Activated CD8-positive, alpha-beta memory T cell treated with anti-CD3 and anti-CD28 coated beads for 4 hours (primary cell): ENCODE data around the gene CD58.
"Not testable (repeated sequence)": the region's sequence is repeated elsewhere in the genome, so short reads cannot be mapped to it uniquely, and the experiment has no call there.

Experiments
- DNase-seq, 2 donors: peaks; one replicate each; pipeline ENCODE4 v3.0.0-alpha.2; 2020; ENCODE audit warnings: low read depth in 2 of 2

CD58 gene

GRCh38 chr1:116593401-116593800 is 22.6 kb upstream of the CD58 start:
- not testable (repeated sequence) for DNase-seq

- DNase-seq: not testable (repeated sequence)
Measured at GRCh38 chr1:116591951-116592605, 21.3 kb upstream of the CD58 start.

DNA sequence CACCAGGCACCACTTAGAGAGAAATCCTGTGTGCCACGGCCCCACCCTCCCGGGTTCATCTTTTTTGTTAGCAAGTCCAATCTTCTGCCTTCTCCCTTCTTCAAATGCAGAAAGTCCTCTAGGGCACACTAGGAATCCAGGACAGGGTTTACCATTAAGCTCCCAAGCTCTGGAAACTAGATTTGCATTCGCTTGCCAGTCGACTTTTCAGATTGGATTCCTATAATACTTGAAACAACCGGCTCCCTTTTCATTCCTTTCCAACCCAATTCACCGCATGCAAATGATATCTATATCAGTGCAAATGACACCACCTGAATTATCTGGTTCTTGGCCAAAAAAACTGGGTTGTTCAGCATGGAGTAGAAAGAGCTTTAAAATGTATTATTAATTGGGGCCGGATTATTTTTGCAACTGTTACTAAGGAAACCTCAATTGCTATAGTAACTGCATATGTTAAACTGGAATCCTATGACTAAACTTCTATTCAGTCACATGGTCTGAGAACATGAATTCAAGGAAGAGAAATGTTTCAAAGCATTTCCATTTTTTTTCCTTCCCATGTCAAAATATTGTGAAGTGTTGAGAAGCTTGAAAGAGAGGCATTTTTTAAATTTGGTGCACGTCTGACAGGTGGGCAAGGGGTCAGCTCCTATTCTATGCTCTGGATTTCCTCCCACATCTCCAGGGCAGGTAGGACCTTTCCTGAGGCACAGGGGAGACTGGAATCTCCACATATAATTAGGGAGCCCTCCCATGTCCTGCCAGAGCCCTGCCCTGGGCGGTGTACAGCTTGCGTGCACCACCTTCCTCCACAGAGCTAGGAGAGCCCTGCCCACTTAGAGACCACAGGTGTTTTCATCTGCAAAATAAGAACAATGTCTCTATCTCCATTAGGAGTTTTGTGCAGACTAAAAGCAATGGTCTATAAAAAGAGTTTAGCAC is 20.5 kb upstream of the CD58 start:
- not testable (repeated sequence) for DNase-seq

DNA sequence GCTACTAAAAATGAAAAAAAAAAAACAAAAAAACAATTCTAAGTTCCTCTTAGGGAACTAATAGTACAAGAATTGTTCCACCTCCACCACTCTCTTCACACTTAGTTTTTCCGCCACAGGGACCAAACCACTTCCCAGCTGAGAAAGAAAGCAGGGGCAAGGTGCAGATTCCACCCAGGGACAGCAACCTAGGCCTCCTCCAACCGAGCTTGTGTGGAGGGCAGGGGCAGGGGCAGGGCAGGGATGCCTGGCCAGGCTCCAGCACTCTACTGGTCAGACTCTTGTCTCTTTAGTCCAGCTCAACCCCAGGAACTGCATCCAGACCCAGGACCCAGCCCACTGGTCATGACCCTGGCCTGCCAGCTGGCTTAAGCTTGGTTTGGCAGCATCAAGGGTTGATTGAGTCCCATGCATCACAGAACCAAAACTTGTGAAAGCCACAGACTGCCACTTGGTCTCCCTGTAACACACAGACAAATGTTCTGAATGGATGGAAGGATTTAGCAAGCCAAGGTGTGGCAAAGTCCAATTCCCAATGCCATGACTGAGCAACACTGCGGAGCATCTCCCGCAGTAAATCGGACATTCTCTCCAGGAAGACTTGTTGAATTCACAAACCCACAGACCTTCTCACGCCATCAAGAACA is 19.7 kb upstream of the CD58 start:
- not testable (repeated sequence) for DNase-seq

DNA sequence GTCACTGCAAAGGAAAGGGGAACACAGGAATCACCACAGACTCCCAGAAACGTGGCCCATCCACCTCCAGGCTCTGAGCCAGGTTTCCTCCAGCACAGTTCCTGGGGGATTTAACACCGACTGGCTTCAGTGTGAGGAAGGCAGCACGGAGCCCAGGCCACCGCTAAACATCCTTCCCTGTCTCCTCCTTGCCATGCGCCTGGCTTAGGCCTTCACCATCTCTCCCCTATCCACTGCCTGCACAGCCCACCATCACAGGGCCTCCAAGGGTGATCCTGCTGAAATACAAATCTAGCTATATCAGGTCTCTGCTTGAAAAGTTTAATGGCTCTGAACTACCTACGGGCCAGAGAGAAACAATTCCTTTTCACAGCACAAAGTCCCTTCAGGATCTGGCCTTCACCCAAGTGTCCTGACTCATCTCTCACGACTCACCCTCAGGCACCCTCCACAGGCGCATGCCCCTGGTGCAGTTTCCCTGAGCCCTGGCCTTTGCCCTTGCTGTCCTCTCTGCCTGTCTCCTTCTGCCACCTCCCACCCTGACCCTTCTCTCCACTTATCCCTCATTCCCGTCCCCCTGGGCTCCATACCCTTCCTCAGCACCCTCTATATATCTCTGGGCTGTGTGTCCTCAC is 18.4 kb upstream of the CD58 start:
- DNase-seq: not testable (repeated sequence)

DNA sequence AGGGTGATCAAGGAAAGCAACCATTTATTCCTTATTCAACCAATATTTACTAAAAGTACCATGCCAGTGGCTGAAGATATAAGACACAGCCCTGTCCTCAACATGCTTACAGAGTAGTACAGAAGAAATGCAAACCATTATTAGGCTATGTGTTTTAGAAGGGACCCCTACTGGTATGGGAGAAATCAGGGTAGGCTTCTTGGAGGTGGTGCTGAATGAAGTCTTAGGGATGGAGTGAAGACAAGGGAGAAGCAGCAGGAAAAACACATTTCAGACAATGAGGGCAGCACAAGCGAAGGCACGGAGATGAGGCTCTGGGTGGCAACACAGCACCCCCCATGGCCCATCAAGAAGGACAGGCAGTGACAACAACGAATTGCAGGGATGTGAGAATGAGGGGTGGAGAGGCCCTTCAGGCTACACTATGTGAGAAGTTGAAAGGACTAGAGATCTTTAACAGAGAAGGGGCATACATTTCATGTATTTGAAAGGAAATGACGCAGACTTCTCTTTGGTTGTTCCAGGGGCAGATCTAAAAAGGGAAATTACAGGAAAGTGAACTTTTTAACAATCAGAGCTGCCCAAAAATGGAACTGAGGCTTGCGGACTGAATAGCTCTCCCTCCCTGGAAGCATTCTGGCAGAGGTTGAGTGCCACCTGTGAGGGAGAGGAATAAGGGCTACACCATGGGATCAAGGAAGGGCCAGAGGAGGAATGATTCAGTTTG is 16.8 kb upstream of the CD58 start:
- DNase-seq: no peak

- no peak for DNase-seq
Measured at GRCh38 chr1:116586741-116587143, 15.9 kb upstream of the CD58 start.

GRCh38 chr1:116585886-116586285 is 15.1 kb upstream of the CD58 start:
- DNase-seq: no peak

DNA sequence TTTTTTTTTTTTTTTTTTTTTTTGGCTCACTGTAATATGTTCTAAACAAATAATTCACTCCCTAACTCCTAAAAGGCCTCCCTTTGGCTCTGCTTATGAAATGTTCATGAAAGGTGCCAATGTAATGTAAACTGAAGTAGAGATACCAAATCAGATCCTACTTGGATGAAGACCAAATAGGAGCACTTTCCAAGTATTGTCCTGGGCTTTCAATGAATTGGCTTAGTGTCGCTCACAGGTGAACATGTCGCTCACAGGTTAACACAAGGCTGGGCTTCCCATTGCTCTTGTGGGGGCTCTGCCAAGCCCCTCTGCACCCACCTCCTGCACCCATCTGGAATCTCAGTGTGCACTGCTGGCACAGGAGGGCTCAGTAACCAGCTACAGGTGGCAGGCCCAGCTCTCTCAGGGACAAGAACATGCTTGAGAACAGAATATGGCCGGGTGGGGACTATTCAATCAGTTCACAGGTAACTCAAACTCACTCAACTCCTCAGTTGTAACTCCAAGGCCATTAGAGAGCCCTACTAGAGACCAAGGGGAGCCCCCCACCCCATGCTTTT is 10.6 kb upstream of the CD58 start:
- no peak for DNase-seq

DNA sequence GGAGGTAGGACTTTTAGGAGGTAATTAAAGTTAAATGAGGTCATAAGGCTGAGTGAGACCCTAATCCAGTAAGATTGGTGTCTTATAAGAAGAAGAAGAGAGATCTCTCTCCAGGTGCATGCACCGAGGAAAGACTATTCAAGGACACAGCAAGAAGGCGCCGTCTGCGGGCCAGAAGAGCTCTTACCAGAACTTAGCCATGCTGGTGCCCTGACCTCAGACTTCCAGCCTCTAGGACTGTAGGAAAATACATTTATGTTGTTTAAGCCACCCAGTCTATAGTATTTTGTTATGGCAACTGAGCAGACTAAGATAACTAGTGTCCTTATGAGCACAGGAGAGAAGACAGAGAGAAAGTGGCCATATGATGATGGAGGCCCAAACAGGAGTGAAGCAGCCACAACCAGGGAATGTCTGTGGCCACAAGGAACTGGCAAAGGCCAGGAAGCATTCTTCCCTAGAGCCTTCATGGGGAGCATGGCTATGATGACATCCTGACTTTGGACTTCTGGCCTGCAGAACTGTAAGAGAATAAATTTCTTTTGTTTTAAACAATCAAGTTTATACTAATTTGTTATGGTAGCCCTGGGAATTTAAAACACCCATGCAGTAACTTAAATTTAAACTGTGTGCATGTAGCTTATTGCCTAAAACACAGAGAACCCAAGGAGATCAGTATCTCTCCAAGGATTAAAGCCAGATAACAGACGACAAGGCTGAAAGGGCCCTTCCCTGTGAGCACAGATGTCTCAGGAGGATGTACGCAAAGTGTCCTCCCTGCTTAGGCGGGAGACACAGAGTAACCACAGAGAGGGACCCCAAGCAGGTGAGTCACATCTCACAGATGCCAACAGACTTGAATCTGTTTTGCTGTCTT is 9.9 kb upstream of the CD58 start:
- no peak for DNase-seq

DNA sequence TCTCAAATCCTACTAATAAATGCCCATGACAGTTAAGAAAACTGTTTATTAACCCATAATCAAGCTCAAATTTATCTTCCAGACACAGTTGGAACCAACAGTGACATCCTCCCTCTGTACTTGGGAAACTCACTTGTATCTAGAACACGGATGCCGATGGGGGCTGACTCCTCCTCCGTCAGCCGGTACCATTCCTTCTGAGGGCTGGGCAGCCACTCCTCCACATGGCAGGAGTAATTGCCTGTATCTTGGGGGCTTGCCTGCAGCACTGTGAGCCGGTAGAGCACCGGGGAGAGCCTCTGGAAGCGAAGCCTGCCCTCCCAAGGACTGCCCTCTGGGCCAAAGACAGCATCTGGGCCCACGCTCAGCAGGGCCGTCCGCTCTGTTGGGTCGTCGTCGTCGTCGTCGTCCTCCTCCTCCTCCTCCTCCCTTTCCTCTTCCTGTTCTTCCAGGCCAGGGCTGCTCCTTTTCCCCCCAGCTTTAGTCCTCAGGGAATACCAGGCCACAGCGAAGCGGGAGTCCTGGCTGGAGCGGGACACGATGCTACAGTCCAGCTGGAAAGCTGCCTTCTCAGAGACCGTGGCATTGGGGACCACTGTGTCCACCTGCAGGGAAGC is 8.5 kb upstream of the CD58 start:
- no peak for DNase-seq

GRCh38 chr1:116578581-116578980 is 7.8 kb upstream of the CD58 start:
- no peak for DNase-seq

GRCh38 chr1:116577759-116578314 is 7.0 kb upstream of the CD58 start:
- no peak for DNase-seq

DNA sequence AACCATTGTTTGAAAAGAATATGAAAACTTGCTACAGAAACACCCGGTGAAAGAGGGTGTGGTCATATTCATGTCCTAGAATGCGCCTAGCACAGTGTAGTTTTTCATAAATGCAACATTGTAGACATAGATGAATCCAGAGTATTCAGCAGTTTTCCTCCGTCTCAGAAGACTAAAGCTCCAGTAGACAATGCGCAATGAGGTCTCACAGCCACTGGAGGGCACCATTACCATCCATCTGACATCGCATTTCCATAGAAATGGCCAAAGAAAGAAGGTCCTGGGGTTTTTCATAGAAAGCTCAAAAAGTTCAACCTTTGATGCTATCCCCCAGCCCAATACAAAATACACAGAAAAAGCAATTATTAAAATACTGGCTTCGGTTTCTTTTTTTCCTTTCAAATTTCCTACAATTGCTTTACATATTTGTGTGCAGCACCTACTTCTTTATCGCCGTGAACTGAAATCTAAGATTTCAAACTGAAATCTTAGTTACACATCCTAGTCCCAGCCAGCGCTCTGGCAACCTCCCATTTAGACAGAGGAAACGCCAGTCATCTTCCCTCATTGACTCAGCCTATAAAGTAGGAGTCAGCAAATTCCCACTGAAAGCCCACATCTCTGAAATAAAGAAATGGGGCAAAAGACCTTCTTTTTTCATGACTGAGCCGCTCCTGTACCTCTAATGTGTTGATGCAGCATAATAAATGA is 3.9 kb upstream of the CD58 start:
- DNase-seq: peak; percentile 29 to 37

GRCh38 chr1:116573431-116574095 is 2.7 kb upstream of the CD58 start:
- DNase-seq: no peak

GRCh38 chr1:116572771-116573430 is 2.1 kb upstream of the CD58 start:
- DNase-seq: no peak

DNA sequence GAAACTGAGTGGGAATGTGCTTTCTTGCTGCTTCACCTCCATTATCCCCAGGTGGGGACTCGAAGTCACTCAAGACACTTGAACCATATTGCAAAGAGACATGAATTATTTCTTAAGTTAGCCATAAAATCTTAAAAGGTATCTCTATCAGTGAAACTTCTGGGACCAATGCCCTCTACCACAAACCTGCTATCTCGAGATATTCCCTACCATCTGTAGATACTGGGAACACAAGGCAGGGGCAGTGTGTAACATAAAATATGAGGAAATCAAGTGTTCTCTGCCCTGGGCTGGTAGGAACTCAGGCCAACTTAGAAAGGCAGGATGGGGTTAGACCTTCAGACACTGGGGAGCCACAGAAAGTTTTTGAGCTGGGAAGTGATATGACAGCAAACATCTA is 1.3 kb upstream of the CD58 start:
- no peak for DNase-seq
